T-helper 1 cell treated with Interleukin-12 subunit alpha and Interleukin-12 subunit beta and Interleukin-4 antibody, amounts not matched to agents 30 ng/mL and 1 ng/mL, for 36 hours (primary cell): Measurements from ENCODE around the gene SKIC8. TPM values are rescaled to one million over a fixed set of nuclear protein-coding genes. Genes with fewer than 3 reads are reported as not detected.
"Not testable (repeated sequence)": the region's sequence is repeated elsewhere in the genome, so short reads cannot be mapped to it uniquely, and the experiment has no call there.

Experiments
- intact Hi-C: fragments of 100-400 bp; cut with micrococcal nuclease; formaldehyde crosslinking; loops from one replicate; pipeline ENCODE4 v1.15.1; 2024
- total RNA-seq: library from RNA; stranded (reverse); gene quantifications from 2 replicates; pipeline ENCODE4 v1.2.3, GENCODE V29; 2022

Gene SKIC8
- total RNA-seq, 1 donor from 2014 or later, result 42.6 TPM

DNA sequence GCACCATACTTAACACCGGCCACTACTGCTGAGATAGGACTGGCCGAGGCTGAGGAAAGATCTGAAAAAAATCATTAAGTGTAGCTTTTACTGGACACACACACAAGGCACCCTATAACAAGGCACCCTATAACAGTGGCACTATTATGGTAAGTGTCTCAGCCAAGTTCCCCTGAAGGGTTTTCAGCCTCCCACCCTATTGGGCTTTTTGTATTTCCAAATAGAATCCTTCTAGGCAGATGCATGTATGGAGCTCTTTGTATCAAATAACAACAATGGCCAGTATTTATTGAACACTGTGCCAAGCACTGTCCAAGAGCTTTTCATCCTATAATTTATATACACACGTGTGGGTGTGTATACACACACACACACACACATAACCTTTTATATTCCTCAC is 41.7 kb downstream of the SKIC8 start:
- intact Hi-C loops, result no loop called here

DNA sequence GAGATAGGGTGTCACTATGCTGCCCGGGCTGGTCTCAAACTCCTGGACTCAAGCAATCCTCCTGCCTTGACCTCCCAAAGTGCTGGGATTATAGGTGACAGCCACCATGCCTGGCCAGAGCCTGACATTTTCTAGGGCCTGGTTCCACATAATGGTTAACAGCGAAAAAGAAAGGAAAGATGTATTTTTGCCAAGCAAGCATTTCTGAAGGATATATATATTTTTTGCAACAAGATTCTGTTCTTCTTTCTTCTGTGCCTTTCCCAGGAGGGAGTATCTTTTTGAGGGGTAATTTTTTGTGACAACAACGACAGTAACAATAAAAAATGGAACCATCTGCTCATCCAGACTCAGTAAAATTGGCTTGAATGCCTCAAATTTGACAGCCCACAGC is 43.4 kb downstream of the SKIC8 start:
- intact Hi-C loops, result no loop called here

DNA sequence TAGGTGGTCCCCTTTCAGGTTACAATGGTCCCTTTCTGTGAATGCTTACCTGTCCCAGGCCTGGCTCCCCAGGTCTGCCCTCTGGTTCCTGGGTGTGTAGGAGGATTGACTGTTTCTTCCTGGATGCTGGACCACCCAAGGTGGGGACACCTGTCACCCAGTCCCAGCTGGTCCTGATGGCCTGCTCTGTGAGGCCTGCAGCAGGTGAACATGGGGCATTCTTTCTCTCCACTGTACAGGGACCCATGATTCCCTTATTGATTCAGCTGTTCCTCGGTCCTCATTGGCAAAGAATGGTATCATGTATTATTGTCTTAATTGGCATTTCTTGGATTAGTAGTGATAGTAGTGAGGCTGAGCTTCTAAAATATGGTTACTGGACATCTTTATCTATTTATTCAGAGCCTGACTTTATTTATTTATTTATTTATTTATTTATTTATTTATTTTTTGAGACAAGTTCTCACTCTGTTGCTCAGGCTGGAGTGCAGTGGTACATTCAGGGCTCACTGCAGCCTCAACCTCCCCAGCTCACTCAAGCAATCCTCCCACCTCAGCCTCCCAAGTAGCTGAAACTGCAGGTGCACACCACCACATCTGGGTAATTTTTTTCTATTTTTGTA is 43.9 kb downstream of the SKIC8 start:
- intact Hi-C loops, result no loop called here

- intact Hi-C loops, result no loop called here
Measured at GRCh38 chr15:78251136-78251535, 48.3 kb downstream of the SKIC8 start.

DNA sequence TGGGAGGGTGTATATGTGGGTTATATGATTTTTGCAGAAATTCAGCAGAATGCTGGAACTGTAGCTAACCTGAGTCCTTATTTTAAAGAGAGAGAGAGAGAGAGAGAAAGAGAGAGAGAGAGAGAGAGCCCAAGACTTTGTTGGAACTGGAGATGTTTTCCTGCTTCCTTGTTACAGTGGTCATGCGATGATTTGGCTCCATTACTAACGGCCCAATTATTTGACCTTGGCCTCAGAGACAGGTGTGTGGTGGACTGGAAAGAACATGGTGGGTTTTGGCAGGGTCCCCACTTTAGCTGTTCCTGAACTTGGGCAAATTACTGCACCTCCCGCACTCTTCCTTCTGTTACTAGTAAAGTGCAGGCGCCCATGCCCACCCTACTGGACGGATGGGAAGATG is 50.3 kb downstream of the SKIC8 start:
- intact Hi-C loops, result no loop called here

DNA sequence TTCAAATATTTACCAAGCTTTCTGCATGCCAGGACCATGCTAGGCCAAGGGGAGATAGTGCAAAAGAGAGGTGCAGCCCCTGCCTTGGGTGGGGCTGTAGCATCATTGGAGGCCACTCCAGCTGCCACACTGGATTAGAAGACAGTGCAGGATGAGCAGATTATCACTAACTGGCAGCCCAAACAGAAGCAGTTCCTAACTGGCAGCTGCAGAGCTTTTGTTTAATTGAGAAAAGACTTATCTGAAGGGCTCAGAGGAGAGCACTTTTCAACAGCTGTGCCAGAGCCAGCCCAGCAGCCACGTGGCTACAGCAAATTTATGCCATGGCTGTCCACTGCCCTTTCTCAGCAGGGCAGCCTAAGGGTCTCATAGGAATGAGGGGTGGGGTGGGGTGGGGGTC is 51.5 kb downstream of the SKIC8 start:
- intact Hi-C loops, result no loop called here

- intact Hi-C loops, result not testable (repeated sequence)
Measured at GRCh38 chr15:78245976-78246620, 53.3 kb downstream of the SKIC8 start.

DNA sequence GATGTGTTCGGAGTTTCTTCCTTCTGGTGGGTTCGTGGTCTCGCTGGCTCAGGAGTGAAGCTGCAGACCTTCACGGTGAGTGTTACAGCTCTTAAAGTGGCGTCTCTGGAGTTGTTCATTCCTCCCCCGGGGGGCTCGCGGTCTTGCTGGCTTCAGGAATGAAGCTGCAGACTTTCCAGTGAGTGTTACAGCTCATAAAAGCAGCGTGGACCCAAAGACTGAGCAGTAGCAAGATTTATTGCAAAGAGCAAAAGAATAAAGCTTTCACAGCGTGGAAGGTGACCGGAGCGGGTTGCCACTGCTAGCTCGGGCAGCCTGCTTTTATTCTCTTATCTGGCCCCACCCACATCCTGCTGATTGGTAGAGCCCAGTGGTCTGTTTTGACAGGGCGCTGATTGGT is 54.0 kb downstream of the SKIC8 start:
- intact Hi-C loops, result not testable (repeated sequence)

GRCh38 chr15:78244893-78245292 is 54.5 kb downstream of the SKIC8 start:
- intact Hi-C loops, result loop anchor here (5.0 kb wide), 1 partner anchor 243 kb away; no protein-coding TSS in a partner anchor

DNA sequence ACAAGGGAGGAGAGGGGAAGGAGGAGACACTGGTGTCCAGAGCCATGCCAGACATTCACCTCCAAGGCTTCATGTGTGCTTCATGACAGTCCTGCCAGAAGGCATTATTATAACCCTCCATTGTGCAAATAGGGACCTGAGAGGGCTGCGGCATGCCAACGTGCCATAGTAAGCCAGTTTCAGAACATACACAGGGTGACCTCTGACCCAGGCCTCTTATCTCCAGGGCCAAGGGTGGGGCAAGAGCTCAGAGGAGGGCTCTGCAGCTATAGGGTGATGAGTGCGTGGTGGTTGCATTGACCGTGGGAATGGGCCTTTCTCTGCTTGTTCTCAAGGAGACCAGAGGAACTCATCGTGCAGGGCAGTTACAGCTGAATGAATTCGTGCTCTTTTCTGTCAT is 55.3 kb downstream of the SKIC8 start:
- intact Hi-C loops, result loop anchor here (5.0 kb wide), 1 partner anchor 242 kb away; no protein-coding TSS in a partner anchor

DNA sequence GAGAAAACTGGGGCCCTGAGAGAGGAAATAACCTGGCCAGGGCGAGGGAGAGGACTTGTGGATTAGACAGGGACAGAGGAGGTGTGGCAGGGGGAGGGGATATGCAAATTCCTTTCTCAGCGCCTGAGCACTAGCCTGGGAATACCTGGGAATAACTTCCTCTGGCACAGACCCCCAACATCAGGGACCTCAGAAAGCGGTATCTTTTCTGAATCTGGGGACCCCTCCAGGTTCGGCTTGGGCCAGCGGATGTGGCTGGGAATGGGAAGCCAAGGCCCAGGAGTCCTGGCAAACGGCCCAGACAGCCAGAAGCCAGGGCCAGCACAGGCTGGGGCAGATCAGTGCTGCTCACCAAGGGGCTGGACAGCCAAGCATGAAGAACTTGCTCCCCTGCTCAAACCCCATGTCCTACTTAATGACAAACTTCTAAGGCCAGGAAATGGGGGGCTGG is 55.9 kb downstream of the SKIC8 start:
- intact Hi-C loops, result loop anchor here (5.0 kb wide), 1 partner anchor 241 kb away; no protein-coding TSS in a partner anchor

DNA sequence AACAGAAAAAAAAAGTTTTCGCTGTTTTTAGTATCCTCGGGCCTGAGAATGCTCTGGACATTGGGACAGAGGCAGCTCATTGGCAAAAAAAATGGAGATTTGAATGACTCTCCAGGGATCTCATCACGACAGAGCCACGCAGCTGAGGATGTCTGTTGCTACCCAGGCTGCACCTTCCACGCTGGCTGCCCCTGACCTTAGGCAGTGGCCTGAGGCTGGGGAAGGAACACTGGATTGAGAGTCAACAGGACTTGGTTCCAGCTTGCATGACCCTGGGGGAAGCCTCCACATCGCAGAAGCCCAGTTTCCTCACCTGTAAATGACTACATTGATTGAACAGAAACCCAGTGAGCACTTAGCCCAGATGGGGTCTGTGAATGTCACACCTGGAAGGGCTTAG is 56.4 kb downstream of the SKIC8 start:
- intact Hi-C loops, result loop anchor here (5.0 kb wide), 1 partner anchor 241 kb away; no protein-coding TSS in a partner anchor

- intact Hi-C loops, result loop anchor here (5.0 kb wide), 1 partner anchor 240 kb away; no protein-coding TSS in a partner anchor
Measured at GRCh38 chr15:78242128-78242527, 57.3 kb downstream of the SKIC8 start.

DNA sequence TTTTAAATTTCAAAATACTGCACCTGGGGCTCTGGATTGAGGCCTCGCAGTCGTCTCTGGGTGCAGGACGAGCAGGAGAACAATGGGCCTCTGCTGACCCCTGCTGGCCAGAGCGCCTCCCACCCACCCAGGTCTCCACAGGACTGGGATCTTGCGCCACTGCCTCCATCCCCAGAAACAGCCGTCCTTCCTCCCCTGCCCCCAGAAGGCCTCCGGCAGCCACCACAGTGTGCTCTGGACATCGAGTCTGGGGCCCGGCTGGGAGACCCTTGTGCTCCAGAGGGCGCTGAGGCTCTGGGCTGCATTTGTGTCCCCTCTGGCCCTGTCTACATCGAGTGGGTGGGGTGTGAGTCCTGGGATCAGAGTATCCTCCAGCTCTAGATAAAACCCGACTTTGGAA is 58.4 kb downstream of the SKIC8 start:
- intact Hi-C loops, result loop anchor here (1.0 to 5.0 kb wide), 7 partner anchors 46 to 331 kb away; partner anchors contain the start of gene CIB2

GRCh38 chr15:78239811-78240210 is 59.6 kb downstream of the SKIC8 start:
- intact Hi-C loops, result loop anchor here (5.0 kb wide), 1 partner anchor 238 kb away; no protein-coding TSS in a partner anchor

GRCh38 chr15:78237146-78237545 is 62.3 kb downstream of the SKIC8 start:
- intact Hi-C loops, result no loop called here

DNA sequence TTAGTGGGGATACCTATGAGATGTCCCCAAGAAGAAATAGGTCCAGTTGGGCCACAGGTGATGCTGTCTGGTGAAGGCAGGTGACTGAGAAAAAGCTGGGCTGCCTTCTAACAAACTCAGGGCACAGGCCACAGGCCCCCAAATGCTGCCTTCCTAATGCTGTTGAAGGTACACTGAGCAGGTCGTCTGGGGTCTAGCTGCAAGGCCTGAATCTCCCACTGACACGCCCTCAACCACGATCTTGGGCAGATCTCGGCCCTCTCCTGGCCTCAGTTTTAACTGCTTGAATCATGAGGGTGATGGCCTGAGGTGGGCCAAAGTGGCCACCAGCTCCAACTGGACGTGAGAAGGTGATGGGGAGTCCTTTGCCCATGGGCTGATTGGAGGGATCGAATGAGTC is 62.9 kb downstream of the SKIC8 start:
- intact Hi-C loops, result no loop called here

- intact Hi-C loops, result no loop called here
Measured at GRCh38 chr15:78234515-78235040, 64.8 kb downstream of the SKIC8 start, which contains the start of gene ACSBG1. Gene ACSBG1 (minus strand): TSS chr15:78234565. CDS start chr15:78234501, 64 bp downstream.

- intact Hi-C loops, result no loop called here
Measured at GRCh38 chr15:78233496-78233895, 65.9 kb downstream of the SKIC8 start.
